ENCODE results near the gene TUBA4A.

The TUBA4A gene

GRCh38 chr2:219286436-219287115 lies 32.9 kb upstream of the TUBA4A start:
- DNase-seq (ENCODE audit: low spot score) = no peak

- DNase-seq (ENCODE audit: low spot score) = peak; percentile 78
These were observed 32.2 kb upstream of the TUBA4A start for GRCh38 chr2:219285894-219286425.

- no peak for DNase-seq (ENCODE audit: low spot score)
These were observed 31.6 kb upstream of the TUBA4A start for GRCh38 chr2:219285373-219285735.

DNA sequence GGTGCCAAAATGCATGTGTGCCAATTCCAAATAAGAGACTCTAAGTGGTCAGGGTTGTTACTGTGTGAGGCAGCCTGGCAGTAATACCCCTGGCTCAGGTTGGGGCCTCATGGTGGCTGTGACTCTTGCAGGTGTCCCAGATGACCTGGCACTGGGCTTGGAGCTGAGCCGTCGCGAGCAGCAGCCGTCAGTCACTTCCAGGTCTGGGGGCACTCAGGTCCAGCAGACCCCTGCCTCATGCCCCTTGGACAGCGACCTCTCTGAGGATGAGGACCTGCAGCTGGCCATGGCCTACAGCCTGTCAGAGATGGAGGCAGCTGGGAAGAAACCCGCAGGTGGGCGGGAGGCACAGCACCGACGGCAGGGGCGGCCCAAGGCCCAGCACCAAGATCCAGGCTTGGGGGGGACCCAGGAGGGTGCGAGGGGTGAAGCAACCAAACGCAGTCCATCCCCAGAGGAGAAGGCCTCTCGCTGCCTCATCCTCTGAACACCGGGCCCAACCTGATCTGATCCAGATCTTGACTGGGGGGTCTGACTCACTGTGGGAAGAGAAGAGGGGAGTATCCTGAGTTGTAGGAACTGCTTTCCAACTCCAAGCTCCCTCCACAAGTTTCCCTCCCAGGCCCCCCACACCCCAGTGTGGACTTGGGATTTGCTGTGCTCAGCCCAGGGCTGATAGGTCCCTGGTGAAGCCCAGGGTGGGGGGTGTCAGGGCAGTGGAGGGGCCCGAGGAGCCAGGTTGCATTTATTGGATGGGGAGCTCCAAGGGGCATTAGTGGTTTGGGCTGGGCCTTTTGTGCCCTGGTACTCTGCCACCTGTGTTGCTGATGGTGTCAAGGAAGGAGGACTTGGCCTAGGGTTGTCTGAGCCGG lies 31.0 kb upstream of the TUBA4A start:
- DNase-seq (ENCODE audit: low spot score) = no peak

DNA sequence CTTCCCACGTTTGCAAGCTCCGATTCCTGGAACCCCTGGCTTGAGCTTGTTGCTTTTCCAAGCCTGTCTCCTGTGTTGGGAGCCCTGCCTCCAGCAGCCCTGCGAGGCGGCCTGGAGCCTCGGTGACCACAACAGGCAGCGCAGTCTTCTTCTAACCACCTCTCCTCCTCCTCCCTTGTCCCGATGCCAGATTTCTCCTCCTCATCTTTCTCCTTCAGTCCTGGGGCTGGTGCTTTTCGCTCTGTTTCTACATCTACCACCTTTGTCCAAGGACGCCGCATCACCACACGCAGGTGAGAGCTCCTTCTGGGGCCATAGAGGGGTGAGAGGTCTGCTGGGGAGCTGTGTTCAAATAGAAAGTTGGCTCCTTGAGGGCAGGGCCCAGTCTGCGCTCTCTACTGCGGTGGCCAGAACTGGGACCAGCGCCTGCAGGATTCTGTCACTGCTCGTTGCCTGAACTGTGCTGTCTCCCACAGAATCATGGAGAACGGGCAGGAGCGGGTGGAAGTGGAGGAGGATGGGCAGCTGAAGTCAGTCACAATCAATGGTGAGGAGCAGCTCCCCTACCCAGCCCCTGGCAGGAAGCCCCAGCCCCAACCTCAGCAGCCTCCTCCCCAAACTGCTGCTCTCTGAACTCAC lies 29.3 kb upstream of the TUBA4A start:
- no peak for DNase-seq (ENCODE audit: low spot score)

GRCh38 chr2:219282375-219282774 lies 28.7 kb upstream of the TUBA4A start:
- peak; percentile 85 for DNase-seq (ENCODE audit: low spot score)

- DNase-seq (ENCODE audit: low spot score) = no peak
These were observed 27.9 kb upstream of the TUBA4A start for GRCh38 chr2:219281588-219281987.

GRCh38 chr2:219280651-219281050 lies 26.9 kb upstream of the TUBA4A start:
- DNase-seq (ENCODE audit: low spot score) = no peak

DNA sequence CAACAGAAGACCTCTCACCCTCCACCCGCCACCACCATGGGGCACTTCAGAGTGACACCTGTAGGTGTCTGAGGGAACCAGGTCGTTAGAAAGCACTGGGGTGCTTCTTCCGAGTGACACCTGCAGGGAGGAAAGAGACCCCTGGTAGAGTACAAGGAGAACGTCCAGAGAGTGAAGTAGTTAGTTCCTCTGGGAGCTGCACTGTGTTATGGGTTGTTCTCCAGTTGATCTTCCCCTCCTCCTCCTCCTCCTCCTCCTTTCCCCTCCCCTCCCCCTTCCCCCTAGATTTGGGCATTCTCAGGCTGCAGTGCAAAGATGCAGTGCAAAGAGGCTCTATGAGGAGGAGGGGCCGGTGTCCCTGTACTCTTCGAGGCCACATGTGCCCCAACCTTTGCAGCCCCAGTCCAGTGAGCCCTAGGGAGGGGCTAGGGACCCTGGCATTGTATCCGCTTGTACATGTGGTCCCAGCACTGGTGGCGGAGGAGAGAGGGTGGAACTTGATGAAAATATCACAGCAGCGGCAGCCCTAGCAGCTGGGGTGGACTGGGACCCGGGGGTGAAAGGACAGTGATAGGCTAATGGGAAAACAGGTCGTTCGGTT lies 26.3 kb upstream of the TUBA4A start:
- no peak for DNase-seq (ENCODE audit: low spot score)

- DNase-seq (ENCODE audit: low spot score) = peak; percentile 98
These were observed 25.6 kb upstream of the TUBA4A start, which contains the start of gene DNAJB2 for GRCh38 chr2:219279151-219279915. TSS of gene DNAJB2 (plus strand) at chr2:219279366. CDS start at chr2:219279834, 468 bp downstream.

GRCh38 chr2:219278655-219279150 lies 25.0 kb upstream of the TUBA4A start:
- no peak for DNase-seq (ENCODE audit: low spot score)

GRCh38 chr2:219277703-219278654 lies 24.3 kb upstream of the TUBA4A start:
- DNase-seq (ENCODE audit: low spot score) = peak; percentile 88

GRCh38 chr2:219274361-219274921 lies 20.7 kb upstream of the TUBA4A start:
- DNase-seq (ENCODE audit: low spot score) = no peak

DNA sequence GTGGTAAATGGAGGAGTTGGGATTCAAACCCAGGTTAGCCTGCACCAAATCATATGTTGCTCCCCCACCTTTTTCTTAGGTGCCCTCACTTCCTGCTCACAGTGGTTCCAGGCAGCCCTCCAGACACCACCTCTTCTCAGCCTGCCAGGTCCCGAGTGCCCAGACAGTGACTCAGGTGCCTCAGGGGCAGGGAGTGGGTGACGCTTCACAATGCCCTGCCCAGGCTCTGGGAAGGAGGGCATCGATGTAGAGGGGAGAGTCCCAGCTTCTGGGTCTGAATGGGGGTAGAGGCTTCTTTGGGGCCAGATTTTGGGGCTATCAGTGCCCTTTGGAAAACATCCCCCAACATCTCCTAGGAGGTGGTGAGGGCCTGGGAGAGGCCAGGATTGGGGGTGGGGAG lies 20.2 kb upstream of the TUBA4A start:
- DNase-seq (ENCODE audit: low spot score) = no peak

DNA sequence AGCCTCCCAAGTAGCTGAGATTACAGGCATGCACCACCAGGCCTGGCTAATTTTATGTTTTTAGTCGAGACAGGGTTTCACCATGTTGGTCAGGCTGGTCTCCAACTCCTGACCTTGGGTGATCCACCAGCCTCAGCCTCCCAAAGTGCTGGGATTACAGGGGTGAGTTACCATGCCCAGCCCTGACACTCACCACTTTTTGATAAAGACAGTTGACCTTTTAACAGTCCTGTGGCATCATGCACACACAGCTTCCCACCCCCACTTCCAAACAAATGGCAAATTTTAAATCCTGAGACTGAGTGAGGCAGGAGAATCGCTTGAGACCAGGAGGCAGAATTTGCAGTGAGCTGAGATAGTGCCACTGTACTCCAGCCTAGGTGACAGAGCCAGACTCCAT lies 19.3 kb upstream of the TUBA4A start:
- DNase-seq (ENCODE audit: low spot score) = no peak

- no peak for DNase-seq (ENCODE audit: low spot score)
These were observed 18.6 kb upstream of the TUBA4A start for GRCh38 chr2:219272356-219272755.

GRCh38 chr2:219271021-219271420 lies 17.3 kb upstream of the TUBA4A start:
- no peak for DNase-seq (ENCODE audit: low spot score)

GRCh38 chr2:219270055-219270372 lies 16.3 kb upstream of the TUBA4A start:
- DNase-seq (ENCODE audit: low spot score) = no peak

GRCh38 chr2:219269362-219270054 lies 15.8 kb upstream of the TUBA4A start:
- DNase-seq (ENCODE audit: low spot score) = no peak
